ENCODE data around the gene TMEM51.

The TMEM51 gene

DNA sequence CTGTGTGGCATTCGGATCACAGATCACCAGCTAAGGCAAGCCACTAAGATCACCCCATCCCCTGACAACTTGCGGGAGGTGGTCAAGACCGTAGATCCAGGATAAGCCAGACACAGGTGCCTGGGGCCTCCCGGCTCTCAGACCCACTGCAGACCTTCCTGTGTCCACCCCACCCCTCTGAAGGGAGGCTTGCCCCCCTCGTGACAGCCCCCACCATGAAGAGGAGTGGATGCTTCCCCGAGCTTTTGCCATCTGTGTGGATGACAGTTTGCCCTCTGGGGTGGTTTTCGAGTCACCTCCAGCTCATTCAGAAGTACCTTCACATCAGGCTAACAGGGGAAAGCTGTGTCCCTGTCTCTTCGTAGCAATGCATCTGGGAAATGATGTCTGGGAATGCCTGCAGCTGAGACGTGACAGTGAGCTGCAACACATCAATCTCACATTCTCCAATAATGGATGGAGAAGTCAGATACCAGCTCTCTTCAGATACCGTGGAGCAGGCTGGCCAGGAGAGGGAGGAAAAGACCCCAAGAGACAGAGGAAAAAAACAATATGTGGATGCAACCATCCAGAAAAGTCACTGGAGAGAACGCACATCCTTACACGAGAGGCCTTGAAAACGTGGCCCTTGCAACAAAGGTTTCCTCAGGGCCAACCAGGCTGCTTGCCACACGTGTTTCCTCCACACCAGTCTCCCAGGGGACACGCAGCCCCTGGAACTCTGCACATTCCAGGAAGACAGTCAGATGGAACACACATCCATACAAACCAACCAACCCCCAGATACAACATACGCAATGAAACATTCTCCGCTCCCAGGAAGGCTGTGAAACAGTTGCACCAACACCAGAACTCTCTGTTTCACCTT is 73.1 kb downstream of the TMEM51 start:
- TF ChIP-seq, protein P1, sequence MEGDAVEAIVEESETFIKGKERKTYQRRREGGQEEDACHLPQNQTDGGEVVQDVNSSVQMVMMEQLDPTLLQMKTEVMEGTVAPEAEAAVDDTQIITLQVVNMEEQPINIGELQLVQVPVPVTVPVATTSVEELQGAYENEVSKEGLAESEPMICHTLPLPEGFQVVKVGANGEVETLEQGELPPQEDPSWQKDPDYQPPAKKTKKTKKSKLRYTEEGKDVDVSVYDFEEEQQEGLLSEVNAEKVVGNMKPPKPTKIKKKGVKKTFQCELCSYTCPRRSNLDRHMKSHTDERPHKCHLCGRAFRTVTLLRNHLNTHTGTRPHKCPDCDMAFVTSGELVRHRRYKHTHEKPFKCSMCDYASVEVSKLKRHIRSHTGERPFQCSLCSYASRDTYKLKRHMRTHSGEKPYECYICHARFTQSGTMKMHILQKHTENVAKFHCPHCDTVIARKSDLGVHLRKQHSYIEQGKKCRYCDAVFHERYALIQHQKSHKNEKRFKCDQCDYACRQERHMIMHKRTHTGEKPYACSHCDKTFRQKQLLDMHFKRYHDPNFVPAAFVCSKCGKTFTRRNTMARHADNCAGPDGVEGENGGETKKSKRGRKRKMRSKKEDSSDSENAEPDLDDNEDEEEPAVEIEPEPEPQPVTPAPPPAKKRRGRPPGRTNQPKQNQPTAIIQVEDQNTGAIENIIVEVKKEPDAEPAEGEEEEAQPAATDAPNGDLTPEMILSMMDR (IDR thresholded peaks at IDR 0.05; ENCODE audit: low read depth, low read length), result no peak
- no peak overlapping the region for H3K4me3 ChIP-seq (ENCODE audit: low read depth, low read length)

DNA sequence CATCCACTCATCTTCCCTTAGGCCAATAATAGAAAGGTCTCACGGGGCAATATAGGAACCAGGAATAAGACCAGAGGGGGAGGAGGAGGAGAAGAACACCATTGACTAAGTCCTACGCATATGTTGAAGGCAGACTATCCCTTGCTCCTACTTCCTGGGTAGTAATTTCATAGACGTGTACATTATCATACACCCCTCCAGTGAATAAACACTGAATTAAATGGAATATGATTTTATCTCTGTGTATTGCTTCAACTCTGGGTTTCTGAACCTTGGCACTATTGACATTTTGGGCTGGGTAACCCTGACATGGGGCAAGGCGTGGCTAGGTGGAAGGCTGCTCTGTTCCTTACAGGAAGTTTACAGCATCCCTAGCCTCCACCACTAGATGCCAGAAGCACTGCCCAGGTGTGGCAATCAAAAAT is 76.2 kb downstream of the TMEM51 start:
- no peak overlapping the region for H3K4me3 ChIP-seq (ENCODE audit: low read depth, low read length)
- TF ChIP-seq, protein P1 (IDR thresholded peaks at IDR 0.05; ENCODE audit: low read depth, low read length), result no peak

DNA sequence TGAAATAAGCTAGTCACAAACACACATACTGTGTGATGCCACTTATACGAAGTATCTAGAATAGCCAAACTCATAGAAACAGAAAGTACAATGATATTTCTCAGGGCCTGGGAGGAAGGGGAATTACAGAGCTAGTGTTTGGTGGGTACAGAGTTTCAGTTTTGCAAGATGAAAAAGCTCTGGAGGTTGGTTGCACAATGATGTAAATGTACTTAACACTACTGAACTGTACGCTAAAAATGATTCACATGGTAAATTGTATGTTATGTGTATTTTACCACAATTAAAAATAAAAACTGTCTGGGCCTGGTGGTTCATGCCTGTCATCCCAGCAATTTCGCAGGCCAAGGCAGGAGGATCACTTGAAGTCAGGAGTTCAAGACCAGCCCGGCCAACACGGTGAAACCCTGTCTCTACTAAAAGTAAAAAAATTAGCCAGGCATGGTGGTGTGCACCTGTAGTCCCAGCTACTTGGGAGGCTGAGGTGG is 78.2 kb downstream of the TMEM51 start:
- TF ChIP-seq, protein P1 (IDR thresholded peaks at IDR 0.05; ENCODE audit: low read depth, low read length), result no peak
- H3K4me3 ChIP-seq (ENCODE audit: low read depth, low read length), result no peak overlapping the region

DNA sequence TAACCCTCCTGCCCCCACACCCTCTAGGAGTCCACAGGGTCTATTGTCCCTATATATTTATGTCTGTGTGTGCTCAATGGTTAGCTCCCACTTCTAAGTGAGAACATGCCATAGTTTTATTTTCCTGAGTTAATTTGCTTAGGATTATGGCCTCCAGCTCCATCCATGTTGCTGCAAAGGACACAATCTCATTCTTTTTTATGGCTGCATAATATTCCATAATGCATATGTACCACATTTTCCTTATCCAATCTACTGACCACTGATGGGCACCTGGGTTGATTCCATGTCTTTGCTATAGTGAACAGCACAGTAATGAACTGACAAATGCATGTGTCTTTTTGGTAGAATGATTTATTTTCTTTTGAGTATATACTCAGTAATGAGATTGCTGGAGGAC is 80.1 kb downstream of the TMEM51 start:
- H3K4me3 ChIP-seq (ENCODE audit: low read depth, low read length), result no peak overlapping the region
- TF ChIP-seq, protein P1 (IDR thresholded peaks at IDR 0.05; ENCODE audit: low read depth, low read length), result no peak

DNA sequence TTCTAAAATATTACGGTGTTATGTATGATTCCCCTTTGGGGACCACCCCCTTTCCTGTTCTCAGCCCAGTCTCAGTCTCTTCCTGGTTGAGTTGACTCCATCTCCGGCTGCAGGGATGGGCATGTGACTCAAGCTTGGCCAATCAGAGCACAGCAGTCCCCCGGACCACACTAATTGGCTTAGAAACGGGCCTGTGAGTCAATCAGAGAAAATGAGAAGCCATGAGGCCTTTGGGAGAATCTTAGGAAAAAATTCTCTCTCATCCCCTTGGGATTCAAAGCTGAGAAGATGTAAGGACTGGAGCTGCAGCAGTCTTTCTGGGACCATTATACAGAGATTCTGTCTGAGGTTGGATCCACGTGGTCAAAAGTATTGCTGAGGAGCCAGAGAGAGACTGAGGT is 82.8 kb downstream of the TMEM51 start:
- no peak overlapping the region for H3K4me3 ChIP-seq (ENCODE audit: low read depth, low read length)
- TF ChIP-seq, protein P1 (IDR thresholded peaks at IDR 0.05; ENCODE audit: low read depth, low read length), result no peak

DNA sequence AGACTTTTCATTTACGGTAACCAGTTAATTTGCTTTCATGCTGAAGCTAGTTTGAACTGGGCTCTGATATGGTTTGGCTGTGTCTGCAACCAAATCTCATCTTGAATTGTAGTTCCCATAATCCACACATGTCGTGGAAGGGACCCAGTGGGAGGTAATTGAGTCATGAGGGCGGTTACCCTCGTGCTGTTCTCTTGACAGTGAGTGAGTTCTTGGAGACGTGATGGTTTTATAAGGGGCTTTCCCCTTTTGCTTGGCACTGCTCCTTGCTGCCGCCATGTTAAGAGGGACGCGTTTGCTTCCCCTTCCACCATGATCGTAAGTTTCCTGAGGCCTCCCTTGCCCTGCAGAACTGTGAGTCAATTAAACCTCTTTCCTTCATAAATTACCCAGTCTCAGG is 83.2 kb downstream of the TMEM51 start:
- TF ChIP-seq, protein P1 (IDR thresholded peaks at IDR 0.05; ENCODE audit: low read depth, low read length), result no peak
- no peak overlapping the region for H3K4me3 ChIP-seq (ENCODE audit: low read depth, low read length)

DNA sequence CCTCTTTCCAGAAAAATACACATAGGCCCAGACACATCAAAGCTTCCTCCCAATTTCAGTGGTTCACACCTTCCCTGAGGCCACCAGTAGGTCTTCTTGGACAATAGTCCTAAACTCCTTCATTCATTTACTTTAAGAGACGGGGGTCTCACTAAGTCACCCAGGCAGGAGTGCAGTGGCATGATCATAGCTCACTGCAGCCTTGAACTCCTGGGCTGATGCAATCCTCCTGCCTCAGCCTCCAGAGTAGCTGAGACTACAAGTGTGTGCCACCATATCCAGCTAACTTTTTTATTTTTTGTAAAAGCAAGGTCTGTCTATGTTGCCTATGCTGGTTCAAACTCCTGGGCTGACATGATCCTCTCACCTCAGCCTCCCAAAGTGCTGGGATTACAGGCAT is 85.2 kb downstream of the TMEM51 start:
- no peak overlapping the region for H3K4me3 ChIP-seq (ENCODE audit: low read depth, low read length)

More for the DNA sequence above, 85.2 kb downstream of the TMEM51 start:
- TF ChIP-seq, protein P1 (IDR thresholded peaks at IDR 0.05; ENCODE audit: low read depth, low read length), result no peak

Measured in WI38 (cell line).